ENCODE results near the gene GAS7.

DNA sequence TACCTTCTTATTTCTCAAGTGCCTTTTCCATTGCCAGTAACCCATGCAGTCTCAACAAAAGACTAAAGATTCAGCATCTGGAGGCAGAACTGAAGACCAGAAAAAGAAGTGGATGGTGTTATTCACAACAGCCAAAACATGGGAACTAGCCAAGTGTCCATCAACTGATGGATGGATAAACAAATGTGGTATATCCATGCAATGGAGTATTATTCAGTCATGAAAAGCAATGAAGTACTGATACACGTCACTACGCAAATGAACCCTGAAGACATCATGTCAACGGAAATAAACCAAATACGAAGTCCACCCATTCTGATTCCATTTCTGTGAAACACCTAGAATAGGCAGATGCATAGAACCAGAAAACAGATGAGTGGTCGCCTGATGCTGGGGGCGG, 25.6 kb downstream of the GAS7 start:
- TF ChIP-seq POLR2A (IDR thresholded peaks at IDR 0.05; ENCODE audit: low read length), result no peak
- no peak for TF ChIP-seq GATA1 (IDR thresholded peaks at IDR 0.05; ENCODE audit: low read depth, low read length)
